Raji (cell line): Measurements from ENCODE around the gene OTULIN.

Experiments used
- POLR2A ChIP-seq: IDR thresholded peaks from 2 replicates; pipeline ENCODE4 v1.6.1; 2011; ENCODE audit warnings: low read depth, low read length, control low read depth; ENCODE audit not compliant: insufficient read depth

OTULIN gene

GRCh38 chr5:14663734-14664269 is 716 bp upstream of the OTULIN start:
- no peak for TF ChIP-seq POLR2A

- TF ChIP-seq POLR2A = no peak
These were observed 744 bp downstream of the OTULIN start for GRCh38 chr5:14665101-14665822.

GRCh38 chr5:14665949-14666348 is 1.4 kb downstream of the OTULIN start:
- TF ChIP-seq POLR2A = peak; percentile 64

- TF ChIP-seq POLR2A = no peak
These were observed 1.8 kb downstream of the OTULIN start for GRCh38 chr5:14666357-14666756.

GRCh38 chr5:14667290-14667689 is 2.8 kb downstream of the OTULIN start:
- no peak for TF ChIP-seq POLR2A

GRCh38 chr5:14667770-14668169 is 3.3 kb downstream of the OTULIN start:
- TF ChIP-seq POLR2A = no peak

GRCh38 chr5:14668181-14668591 is 3.7 kb downstream of the OTULIN start:
- no peak for TF ChIP-seq POLR2A

GRCh38 chr5:14669415-14669814 is 4.9 kb downstream of the OTULIN start:
- no peak for TF ChIP-seq POLR2A

GRCh38 chr5:14669975-14670374 is 5.5 kb downstream of the OTULIN start:
- no peak for TF ChIP-seq POLR2A

- TF ChIP-seq POLR2A = no peak
These were observed 6.9 kb downstream of the OTULIN start for GRCh38 chr5:14671414-14671813.

- no peak for TF ChIP-seq POLR2A
These were observed 7.6 kb downstream of the OTULIN start for GRCh38 chr5:14672082-14672481.

GRCh38 chr5:14672484-14673394 is 8.2 kb downstream of the OTULIN start:
- TF ChIP-seq POLR2A = no peak

- no peak for TF ChIP-seq POLR2A
These were observed 8.9 kb downstream of the OTULIN start for GRCh38 chr5:14673443-14673842.

- TF ChIP-seq POLR2A = no peak
These were observed 10.7 kb downstream of the OTULIN start for GRCh38 chr5:14674983-14675854.

- TF ChIP-seq POLR2A = no peak
These were observed 11.4 kb downstream of the OTULIN start for GRCh38 chr5:14675865-14676300.
